DMS 273 treated with DMSO at 0.1 percent for 48 hours (cell line): ENCODE results near the gene LIFR.

Experiments used
- DNase-seq: peaks from one replicate; lab custom pipeline; 2025; lab: John Stamatoyannopoulos, UW

The LIFR gene

DNA sequence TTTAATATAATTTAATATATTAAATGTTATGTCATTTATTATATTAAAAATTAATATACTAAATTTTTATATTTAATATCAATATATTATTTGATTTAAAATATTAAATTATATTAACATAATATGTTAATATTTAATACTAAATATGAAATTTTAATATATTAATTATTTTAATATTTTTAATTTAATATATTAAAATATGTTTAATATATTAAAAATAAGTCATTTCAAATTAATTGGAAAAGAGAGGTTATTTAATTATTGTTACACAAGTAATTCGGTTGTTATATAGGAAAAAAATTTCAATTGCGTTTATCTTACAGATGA lies 114.2 kb downstream of the LIFR start:
- no peak for DNase-seq

- peak; percentile 90 for DNase-seq
These were observed 114.8 kb downstream of the LIFR start for GRCh38 chr5:38441453-38442246.

- no peak for DNase-seq
These were observed 117.7 kb downstream of the LIFR start for GRCh38 chr5:38438757-38439156.

GRCh38 chr5:38434966-38435705 lies 121.3 kb downstream of the LIFR start:
- DNase-seq, result no peak

DNA sequence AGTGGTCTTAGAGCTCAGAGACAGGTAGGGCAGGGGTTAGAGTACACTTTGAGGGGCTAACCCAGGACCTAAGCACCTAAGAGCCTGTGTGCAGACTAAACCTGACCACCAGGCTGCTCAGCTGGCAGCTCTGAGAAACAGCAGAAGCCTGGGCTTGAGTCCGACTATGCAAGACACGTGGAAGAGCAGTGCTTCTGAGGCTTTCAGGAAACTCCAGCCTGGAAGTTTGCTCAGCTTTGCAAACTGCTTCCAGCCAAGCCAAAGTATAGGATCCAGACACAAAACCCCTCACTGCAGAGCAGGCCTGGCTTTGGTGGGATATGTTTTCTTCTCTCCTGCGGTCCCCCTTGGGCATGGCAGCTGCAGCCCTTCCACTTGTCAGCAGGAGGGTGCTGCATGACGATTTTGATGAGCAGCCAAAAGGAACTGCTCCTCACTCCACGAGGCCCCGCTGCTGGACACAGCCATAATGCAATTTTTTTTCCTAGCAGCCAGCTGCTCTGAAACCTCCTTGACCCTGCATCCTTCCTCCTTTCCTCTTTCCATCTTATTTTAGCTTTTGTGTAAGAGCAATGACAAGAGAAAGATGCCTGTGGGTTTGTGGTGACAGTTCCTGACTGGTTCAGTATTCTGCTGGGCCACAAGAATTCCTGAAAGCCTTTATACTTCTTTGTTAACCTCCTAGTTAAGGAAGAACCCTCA lies 123.1 kb downstream of the LIFR start:
- DNase-seq, result peak; percentile 66

DNA sequence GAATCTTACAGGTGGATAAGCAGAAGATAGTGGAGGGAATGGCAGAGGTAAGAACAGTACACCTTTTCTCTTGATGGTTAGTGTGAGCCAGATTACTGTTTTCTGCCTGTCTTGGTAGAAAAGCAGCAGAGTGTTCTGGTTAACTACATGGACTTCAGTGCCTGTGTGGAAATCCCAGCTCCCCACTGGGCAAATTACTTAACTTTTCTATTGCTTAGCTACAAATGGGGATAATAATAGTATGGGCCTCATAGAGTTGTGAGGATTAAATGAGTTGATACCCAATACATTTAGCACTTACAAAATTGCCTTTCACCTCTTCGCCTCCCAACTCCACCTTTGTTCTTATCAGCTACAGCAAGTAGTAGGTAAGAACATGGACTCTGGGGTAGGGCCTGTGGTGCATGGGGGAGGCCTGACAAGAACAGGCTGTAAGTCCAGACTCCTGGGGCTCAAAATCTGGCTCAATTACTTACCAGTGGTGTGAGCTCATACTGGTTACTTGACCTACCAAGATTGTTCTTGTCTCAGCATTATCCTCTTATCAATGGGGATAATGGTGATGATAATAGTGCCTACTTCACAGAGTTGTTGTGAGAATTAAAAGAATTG lies 125.1 kb downstream of the LIFR start:
- DNase-seq, result no peak

DNA sequence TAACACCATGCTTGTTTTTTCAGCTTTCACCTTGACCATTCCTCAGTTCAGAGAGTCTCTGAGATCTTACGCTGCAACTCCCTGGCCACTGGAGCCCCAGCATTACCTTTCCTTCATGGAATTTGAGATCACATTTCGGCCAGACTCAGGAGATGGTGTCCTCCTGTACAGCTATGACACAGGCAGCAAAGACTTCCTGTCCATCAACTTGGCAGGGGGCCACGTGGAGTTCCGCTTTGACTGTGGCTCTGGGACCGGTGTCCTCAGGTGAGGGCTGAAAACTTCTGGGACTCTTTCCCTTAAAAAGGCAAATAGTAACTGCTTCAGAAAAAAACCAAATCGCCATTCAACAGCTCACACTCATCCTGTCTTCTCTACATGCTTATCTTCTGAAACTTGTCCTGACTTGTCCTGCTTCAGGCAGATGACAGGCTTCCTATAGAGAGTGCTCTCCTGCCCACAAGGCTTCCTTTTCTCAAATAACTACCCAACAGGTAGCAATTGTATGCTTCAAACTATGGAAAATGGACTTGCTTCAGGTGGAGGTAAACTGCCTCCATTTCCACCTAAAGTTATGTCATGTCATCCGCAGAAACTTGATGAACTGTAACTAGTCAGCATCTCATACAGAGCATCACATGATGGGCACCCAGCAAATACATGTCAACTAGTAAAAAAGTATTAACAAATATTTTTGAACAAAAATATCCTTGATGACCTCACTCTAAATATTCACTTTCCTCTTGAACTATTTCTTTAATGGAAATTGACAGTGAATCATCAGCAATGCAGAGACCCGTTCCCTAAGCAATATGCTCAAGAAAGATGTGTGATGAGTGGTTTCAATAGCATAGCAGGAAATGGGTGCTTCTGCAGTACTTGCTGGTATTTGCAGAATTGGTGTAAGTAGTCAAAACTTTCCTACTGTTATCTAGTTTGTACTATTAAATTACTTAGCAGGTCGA lies 129.2 kb downstream of the LIFR start:
- DNase-seq, result no peak

DNA sequence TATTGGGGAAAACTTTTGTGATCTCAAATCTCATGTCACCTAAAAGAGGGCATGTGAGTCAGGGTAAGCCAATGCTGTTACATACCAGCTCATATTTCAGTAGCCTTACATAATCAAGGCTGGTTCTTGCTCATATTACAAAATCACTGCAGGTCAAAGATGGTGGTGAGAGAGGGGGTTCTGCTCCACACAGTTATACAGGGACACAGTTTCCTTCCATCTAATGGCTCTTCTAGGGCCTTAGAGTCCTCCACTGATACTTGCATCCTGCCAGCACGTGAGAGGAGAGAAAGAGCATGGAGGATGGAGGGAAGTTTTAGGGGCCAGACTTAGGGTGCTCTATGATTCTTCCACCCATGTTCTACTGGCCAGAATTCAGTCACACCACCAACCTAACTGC lies 130.0 kb downstream of the LIFR start:
- DNase-seq, result no peak
